Measurements from ENCODE around the gene ARMC9.
"Not testable (repeated sequence)": the region's sequence is repeated elsewhere in the genome, so short reads cannot be mapped to it uniquely, and the experiment has no call there.

ARMC9 gene

GRCh38 chr2:231337807-231338759 is 139.7 kb downstream of the ARMC9 start:
- no peak for DNase-seq (ENCODE audit: low read depth, low spot score)

- DNase-seq (ENCODE audit: low read depth, low spot score): no peak
These were observed 140.9 kb downstream of the ARMC9 start for GRCh38 chr2:231339316-231339715.

- no peak for DNase-seq (ENCODE audit: low read depth, low spot score)
These were observed 142.7 kb downstream of the ARMC9 start for GRCh38 chr2:231341100-231341499.

- no peak for DNase-seq (ENCODE audit: low read depth, low spot score)
These were observed 143.8 kb downstream of the ARMC9 start for GRCh38 chr2:231342061-231342711.

GRCh38 chr2:231343006-231343710 is 144.7 kb downstream of the ARMC9 start:
- no peak for DNase-seq (ENCODE audit: low read depth, low spot score)

- DNase-seq (ENCODE audit: low read depth, low spot score): no peak
These were observed 145.6 kb downstream of the ARMC9 start for GRCh38 chr2:231343988-231344387.

GRCh38 chr2:231344851-231345250 is 146.4 kb downstream of the ARMC9 start:
- no peak for DNase-seq (ENCODE audit: low read depth, low spot score)

- no peak for DNase-seq (ENCODE audit: low read depth, low spot score)
These were observed 148.7 kb downstream of the ARMC9 start for GRCh38 chr2:231347081-231347480.

GRCh38 chr2:231347638-231348037 is 149.2 kb downstream of the ARMC9 start:
- no peak for DNase-seq (ENCODE audit: low read depth, low spot score)

GRCh38 chr2:231348173-231348572 is 149.7 kb downstream of the ARMC9 start:
- DNase-seq (ENCODE audit: low read depth, low spot score): no peak

GRCh38 chr2:231348704-231349373 is 150.4 kb downstream of the ARMC9 start:
- DNase-seq (ENCODE audit: low read depth, low spot score): no peak

GRCh38 chr2:231349374-231349735 is 150.9 kb downstream of the ARMC9 start:
- not testable (repeated sequence) for DNase-seq (ENCODE audit: low read depth, low spot score)

- no peak for DNase-seq (ENCODE audit: low read depth, low spot score)
These were observed 153.2 kb downstream of the ARMC9 start for GRCh38 chr2:231351648-231352047.

GRCh38 chr2:231353469-231353868 is 155.0 kb downstream of the ARMC9 start:
- no peak for DNase-seq (ENCODE audit: low read depth, low spot score)

- no peak for DNase-seq (ENCODE audit: low read depth, low spot score)
These were observed 157.4 kb downstream of the ARMC9 start for GRCh38 chr2:231355508-231356465.

- DNase-seq (ENCODE audit: low read depth, low spot score): no peak
These were observed 158.0 kb downstream of the ARMC9 start for GRCh38 chr2:231356466-231356844.

- DNase-seq (ENCODE audit: low read depth, low spot score): no peak
These were observed 158.6 kb downstream of the ARMC9 start for GRCh38 chr2:231357048-231357447.

GRCh38 chr2:231357931-231358330 is 159.5 kb downstream of the ARMC9 start:
- DNase-seq (ENCODE audit: low read depth, low spot score): no peak

GRCh38 chr2:231359441-231359840 is 161.0 kb downstream of the ARMC9 start:
- DNase-seq (ENCODE audit: low read depth, low spot score): no peak

- DNase-seq (ENCODE audit: low read depth, low spot score): no peak
These were observed 161.5 kb downstream of the ARMC9 start for GRCh38 chr2:231359948-231360347.

GRCh38 chr2:231360401-231360800 is 162.0 kb downstream of the ARMC9 start:
- DNase-seq (ENCODE audit: low read depth, low spot score): no peak

All from activated CD4-positive, CD25-positive, alpha-beta regulatory T cell treated with anti-CD3 and anti-CD28 coated beads, Interleukin-2, amount 50 U/mL, for 16 hours (primary cell).